SW480 (cell line): Measurements from ENCODE around the gene ABRACL.
A peak's percentile ranks its signal among the peaks of the same experiment; 100 is the strongest.
"Not testable (repeated sequence)": the region's sequence is repeated elsewhere in the genome, so short reads cannot be mapped to it uniquely, and the experiment has no call there.

ENCODE experiments used
- DNase-seq: peaks from one replicate; pipeline ENCODE4 v3.0.0-alpha.2; 2016; ENCODE audit warnings: low spot score

Gene ABRACL

DNA sequence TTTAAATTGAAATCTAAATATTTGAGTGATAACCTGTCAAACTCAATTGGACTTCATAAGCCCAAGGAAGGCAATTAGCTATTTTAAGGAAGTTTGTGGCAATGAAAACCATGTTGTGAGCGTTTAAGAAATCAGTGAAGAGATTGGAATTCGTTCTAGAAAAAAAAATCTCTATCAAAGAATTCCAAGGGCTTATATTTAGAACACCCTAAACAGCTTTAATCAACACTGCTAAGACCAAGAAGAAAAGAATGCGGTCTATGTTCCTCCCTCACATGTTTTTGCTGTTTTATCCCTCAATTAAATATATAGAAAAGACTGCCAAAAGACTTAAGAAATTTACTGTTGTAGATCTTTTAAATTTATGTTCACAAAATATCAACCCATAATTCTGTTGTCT lies 16.6 kb upstream of the ABRACL start:
- DNase-seq = no peak

DNA sequence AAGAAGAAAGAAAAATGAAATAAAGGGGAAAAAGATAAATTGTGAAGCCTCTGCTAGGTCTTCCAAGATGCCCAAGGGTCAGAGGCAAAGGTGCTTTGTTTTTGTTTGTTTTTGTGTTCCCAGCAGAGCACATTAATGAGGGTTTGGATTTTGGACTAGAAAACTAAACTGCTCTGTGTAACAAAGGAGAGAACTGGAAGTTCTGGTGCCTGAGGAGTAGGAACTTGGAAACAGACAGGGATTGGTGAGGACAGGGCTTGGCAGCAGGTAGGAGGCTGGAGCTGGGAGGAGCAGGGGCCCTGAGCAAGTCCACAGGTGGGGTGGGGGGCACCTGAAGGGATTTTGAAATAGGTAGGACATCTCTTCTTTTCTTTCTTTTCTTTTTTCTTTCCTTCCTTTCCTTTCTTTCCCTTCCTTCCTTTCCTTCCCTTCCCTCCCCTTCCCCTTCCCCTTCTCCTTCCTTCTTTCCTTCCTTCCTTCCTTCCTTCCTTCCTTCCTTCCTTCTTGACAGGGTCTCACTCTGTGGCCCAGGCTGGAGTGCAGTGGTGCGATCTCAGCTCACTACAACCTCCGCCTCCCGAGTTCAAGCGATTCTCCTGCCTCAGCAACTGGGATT lies 15.3 kb upstream of the ABRACL start:
- no peak for DNase-seq

DNA sequence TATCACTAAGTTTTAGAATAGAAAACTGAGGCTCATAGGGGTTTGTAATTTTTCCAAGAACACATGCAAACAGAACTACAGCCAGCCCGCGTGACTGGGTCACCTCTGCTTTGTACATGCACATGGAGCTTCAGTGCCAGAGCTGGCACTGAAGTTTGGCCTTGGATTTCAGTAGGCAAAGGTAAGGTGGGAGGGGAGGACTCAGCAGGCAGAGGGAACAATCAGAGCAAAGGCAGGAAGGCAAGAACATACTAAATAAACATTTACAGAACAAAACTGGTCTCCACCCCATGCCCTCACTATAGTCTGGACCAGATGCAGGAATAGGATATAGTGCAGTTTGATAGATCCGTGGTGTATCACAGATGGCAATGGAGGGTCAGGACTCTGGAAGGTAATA lies 13.6 kb upstream of the ABRACL start:
- no peak for DNase-seq

DNA sequence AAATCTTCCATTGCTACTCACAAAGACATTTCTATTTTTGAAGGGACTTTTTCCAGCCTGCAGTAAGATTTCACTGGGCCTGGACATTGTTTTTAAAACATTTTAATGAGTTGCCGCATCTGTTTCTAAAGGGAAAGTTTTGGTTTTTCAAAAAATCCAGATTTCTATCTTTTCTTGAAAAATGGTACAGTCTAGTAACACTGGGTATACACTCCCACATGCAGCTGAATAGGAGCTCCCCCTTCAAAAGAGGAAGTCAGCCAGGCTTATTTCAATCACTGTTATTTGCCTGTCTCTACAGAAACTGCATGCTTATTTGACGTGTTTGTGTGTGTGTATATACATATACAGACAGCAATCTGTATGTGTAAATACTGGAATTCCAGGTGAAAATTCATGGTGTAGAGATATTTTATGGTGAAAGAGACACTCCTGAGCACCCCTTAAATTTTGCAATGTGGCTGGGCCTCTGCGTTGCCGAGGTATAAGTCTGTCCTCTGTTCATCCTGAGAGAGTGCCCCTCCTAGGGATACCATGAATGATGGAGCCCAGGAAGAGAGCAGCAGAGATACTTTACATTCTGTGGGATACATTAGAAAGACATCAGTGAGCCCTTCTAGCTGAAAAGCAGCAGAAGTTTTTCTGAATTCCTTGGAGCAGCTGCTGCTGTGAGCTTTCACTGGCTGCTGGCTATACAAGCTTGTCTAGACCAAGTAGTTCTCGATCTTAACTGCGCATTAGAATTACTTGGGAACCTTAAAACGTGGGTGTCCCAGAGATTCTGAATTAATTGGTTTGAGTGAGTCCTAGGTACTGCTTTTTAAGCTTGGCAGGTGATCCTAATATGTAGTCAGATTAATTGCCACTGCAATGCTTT lies 12.0 kb upstream of the ABRACL start:
- DNase-seq = no peak

DNA sequence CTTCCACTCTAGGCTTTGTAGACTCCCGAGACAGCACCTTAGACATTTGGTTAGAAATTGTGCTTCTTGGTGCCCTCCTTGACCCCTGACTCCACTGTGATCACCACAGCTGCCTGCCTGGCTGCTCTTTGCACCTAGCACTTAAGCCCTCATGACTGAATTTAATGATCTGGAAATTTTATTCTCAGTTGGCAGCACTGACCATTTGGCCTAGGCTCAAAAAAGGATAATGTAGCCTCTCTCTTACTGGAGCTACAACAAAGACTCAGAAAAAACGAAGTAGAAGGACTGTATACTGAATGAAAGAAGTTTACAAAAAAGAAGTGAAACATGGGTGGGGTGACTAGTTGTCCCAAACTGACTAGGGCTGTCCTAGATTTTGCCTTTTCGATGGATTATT lies 11.3 kb upstream of the ABRACL start:
- no peak for DNase-seq

DNA sequence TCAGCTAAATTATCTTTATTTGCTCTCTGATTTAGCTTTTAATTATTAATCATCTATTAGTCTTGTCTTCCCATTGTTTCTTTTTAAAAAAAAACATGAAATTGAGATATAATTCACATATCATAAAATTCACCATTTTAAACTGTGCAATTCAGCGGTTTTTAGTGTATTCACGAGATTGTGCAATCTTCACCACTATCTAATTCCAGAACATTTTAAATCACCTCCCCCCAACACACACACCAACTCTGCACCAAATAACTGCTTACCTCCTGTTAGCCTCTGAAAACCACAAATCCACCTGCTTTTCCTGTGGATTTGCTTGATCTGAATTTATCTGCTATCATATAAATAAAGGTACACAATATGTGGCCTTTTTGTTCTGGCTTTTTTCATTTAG lies 8.8 kb upstream of the ABRACL start:
- DNase-seq = no peak

DNA sequence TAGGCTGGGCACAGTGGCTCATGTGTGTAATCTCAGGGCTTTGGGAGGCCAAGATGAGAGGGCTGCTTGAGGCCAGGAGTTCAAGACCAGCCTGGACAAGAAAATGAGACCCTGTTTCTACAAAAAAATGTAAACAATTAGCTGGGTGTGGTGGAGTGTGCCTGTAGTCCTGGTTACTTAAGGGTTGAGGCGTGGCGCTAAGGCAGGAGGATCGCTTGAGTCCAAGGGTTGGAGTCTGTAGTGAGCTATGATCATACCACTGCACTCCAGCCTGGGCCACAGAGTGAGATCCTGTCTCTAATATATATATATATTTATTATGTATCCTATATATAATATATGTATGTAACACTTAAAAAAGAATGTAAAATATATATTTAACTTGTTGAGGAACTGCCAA lies 7.9 kb upstream of the ABRACL start:
- DNase-seq = no peak

DNA sequence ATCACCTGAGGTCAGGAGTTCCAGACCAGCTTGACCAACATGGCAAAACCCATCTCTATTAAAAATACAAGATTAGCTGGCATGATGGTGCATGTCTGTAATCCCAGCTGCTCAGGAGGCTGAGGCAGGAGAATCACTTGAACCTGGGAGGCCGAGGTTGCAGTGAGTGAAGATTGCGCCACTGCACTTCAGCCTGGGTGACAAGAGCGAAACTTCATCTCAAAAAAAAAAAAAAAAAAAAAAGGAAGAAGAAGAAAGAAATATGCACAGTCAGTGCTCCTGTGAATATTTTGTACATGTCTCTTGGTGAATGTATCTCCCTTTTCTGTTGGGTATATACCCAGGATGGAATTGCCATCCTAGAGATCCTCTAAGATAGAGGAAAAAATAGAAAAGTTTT lies 3.1 kb upstream of the ABRACL start:
- not testable (repeated sequence) for DNase-seq

DNA sequence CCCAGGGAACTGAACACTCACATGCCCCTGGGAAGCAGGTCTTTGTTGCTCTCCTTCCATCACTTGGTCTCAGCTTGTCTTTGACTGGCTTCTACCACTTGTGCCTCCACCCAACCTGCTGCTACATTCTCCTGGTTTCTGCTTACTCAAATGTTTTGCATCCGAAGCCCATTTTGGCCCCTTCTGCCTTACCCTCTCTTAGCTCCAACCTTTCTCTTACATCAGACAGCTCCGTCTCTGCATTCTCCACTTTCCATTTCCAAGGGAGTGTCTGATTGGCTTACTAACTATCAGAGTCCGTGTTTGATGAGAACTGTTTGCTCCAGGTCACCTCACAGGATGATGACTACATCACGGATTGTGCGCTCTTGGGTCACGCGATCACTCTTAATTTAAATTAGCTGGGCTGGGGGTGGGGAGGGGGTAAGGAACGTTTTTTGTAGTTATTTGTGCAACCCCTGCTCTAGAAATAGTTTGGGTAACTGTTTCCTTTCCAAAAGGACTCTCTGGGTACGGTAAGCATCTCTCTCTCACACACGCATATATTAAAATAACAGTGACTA lies 844 bp upstream of the ABRACL start:
- DNase-seq = peak; percentile 72

DNA sequence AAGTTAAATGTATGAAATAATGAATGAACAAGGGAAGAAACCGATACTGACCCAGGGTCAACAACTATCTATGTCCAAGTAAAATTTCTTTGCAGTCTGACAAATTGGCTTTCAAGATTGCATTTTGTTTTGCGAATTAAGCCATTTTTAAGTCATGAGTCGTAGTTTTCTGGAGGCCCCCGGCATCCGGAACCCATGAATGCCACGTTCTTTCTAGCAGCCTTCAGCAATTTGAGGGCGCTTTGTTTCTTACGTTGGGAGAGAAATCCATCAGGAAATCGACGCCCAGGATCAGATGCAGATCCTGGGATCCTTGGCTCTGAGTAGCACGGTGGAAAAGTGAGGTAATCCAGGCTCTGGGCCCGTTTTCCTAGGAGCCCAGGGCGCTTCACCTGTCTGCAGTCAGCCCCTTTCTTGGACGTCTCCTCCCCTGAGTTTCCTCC lies 309 bp upstream of the ABRACL start:
- no peak for DNase-seq

DNA sequence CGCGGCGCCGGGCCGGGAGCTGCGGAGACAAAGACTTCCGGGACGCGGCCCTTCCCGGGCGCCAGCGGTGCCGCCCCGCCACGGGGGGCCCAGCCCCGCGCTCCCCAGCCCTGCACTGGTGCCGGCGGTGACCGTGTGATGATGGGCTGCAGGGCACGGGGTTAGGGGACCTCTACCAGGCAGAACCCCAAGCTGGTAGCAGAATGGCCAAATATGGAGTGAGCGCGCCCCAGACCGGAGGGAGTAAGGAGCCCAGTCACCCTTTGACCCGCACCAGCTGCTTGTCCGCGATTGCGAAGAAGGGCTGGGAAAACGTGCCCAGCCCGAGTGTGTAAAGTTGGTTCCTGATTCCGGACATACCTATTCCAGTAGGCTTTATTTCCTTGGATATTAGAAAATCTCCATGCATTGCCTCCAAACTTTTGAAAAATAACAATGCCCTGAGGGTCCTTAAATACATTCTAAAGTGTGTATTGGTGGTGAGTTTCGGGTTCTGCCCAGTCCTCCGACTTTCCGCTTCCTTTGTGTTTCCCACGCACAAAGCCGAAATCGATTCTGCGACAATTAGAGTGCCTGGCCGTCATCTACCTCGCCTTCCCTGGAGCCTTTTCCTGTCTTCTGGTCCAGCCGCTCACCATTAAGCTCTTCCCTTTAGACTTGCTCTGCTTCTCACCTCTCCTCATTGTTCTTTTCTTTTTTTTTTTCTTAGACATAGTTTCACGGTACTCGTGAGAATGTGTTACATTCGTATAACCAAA lies 1.1 kb downstream of the ABRACL start:
- DNase-seq = peak; percentile 42

DNA sequence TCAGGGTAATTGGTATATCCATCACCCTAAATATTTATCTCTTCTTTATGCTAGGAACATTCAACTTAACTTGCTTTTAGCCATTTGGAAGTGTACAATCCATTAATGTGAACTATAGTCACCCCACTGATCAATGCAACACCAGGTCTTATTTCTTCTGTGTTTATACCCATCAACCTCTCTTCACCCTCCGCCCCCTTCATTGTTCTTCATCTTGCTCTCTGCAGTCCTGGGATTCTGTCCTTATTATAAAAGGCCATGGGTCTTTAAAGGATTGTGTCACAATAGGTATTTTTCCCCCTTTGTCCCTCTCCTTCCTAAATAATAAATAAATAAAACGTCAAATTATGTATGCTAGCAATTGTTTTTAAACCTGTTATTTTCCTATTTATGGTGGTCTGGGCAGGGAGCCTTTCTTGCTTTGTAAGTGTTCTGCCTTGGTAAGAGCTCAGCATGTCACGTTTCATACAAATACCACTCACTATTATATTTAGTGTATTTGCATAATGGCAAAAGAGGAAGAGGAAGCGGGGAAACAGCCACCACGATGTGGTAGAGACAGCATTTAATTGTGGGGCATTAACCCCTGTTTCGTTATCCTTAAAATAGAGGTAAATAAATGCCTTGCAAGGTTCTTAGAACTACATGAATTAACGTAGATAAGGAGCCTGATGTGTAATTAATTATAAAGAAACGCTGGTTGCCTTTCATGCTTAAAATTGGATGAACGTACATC lies 1.9 kb downstream of the ABRACL start:
- DNase-seq = no peak

DNA sequence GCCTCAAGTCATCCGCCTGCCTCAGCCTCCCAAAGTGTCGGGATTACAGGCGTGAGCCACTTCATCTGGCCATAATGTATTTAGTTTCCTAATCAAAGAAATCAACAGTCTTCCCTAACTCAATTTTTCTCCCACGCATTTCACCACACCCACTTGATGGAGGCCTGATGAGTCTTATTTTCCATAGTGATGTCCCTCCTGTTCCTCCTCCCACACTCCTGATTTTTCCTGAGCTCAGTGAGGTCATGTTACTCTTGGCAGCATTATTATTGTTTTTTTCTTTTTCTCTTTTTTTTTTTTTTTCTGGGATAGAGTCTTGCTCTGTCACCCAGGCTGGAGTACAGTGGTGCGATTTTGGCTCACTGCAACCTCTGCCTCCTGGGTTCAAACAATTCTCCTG lies 8.9 kb downstream of the ABRACL start:
- no peak for DNase-seq

DNA sequence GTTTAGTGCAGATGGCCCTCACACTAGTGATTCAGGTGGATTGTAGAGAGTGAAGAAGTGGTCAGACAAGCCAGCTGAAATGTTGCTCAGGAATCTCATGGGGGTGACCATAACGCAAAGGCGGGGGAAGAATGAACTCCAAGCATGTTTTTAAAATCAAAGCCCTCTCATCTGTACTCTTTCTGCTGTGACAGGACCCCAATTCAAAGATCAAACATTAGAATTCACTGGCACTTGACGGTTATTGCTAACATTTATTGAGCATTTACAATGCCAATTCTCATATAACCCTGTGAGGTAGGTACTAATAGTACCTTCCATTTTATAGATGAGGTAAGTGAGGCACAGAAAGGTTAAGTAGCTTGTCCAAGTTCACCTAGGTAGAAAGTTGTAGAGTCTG lies 15.7 kb downstream of the ABRACL start:
- DNase-seq = no peak

DNA sequence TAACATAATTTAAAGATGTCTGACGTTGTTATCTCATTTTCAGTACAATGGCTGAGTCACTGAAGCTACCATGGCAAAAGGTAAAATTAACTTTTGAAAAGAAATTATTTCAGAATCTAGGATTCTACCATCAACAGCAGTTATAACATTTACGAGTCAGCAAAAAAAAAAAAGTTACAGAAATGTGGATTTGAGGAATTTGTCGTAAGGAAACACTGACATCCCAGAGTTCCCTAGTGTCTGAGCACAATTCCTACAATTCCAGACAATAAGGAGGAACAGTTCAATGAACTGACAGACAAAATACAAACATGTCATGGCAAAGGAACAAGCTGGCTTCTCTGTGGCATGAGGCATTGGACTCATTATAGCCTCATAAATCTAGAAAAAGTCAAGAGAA lies 19.1 kb downstream of the ABRACL start:
- DNase-seq = no peak

DNA sequence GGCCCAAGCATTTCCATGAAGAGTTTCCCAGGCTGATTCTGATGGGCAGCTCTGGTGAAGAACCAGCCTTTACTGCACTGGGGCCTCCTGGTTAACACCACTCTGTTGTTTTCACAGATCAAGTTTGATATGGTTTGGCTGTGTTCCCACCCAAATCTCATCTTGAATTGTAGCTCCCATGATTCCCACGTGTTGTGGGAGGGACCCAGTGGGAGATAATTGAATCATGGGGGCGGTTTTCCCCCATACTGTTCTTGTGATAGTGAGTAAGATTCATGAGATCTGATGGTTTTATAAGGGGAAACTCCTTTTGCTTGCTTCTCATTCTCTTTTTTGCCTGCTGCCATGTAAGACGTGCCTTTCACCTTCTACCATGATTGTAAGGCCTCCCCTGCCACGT lies 20.4 kb downstream of the ABRACL start:
- DNase-seq = not testable (repeated sequence)

DNA sequence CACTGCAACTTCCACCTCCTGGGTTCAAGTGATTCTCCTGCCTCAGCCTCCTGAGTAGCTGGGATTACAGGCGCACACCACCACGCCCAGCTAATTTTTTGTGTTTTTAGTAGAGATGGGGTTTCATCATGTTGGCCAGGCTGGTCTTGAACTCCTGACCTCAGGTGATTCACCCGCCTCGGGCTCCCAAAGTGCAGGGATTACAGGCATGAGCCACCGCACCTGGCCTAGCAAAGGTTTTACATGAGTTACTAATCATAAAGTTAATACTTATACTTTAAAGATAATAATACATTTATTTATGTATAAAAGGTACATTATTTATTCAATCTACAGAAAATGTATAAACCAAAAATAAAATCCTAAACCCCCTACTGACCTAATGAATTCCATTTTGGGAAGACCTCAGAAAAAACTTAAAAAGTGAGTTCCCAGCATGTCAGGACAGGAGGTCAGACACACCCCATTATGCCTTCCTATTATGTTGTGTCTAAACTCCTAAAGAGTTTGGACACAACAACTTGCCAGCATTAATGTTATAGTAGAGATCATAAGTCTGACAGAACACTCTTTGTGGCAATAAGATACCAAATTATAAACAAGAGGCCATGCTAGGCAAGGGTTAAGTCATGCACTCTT lies 21.7 kb downstream of the ABRACL start:
- DNase-seq = not testable (repeated sequence)

DNA sequence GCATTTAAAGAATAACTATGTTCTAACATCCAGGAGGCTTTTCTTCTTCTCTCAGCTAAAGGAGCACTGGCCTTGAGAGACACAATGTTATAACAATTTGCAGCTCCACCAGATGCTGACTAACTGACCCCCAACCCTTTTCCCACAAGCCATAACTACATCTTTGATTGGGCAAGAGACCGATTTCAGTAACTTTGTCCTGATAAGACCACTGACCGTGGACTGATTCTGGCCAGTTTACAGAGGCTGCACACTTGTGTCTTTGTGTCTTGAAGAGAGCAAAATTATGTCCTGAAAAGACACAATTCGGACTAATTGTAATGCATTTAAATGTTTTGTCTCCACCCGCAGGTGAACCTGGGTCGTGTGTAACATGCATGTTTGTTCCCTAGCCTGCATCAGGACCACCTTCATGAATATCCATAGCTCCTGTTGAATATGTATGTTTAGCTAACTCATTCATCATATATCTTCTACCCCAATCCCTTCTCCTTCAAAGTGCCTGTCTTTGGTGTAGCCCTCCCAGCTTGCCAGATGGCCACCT lies 22.3 kb downstream of the ABRACL start:
- no peak for DNase-seq

DNA sequence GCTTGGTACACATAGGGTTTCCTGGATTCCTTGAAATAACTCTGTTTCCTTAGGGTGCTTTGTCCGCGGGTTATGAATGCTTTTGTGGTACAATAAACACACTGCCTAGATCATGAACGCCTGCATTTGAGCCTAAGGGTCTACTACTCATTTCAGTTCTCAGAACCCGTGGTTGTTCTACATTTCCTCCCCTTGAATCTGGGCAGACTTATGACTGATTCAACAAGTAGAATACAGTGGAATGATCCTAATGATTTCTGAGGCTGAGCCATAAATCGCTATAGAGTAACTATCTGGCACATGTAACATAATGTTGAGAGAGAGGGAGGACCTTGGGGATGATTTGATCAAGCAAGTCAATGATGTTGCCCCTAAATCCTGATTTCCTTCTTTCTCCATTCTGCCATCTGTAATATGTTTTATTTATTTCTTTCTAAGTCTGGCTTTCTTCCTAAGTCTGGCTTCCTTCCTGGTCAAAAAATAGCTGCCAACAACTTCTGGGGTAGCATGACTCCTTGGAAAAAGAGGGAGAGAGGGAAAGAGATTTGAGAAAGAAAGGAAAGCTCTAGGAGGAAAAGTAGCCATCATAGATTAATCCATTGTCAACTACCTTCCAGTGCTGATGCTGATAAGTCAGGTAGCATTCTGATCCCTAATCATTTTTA lies 23.0 kb downstream of the ABRACL start:
- no peak for DNase-seq

DNA sequence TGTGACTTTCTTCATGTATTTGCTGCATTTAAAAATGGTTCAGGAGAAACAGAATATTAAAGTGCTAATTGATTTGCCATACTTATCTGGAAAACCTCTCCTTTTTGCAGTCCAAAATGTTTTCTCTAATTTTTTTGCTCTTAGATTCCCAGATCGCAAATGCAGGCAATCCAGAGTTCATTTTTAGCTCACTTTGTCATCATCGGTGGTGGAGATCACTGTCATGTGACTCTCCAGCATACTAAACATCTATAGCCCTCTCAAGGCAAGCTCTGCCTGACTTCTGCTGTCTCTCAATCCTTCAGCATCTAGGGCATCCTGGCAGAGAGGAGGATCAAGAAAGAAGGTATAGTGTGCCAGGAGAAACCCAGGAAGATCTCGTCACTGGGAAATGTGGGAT lies 24.8 kb downstream of the ABRACL start:
- DNase-seq = no peak

DNA sequence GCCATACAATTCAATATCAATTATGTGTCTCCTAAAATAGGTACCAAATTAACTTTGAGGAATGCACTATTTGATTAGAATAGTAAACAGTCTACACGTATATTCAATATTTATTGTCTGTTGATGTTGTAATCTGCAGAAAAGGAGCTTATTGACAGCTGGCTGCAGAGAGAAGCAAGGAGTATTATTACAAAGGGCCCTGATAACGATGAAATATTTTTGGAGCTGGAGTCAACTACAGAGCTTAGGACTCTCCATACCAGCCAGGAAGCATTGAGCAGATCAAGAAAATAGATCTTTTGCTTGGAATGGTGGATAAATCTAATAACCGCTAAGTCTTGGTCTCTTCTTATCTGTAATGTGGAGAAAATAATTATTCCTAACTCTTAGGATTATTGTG lies 25.5 kb downstream of the ABRACL start:
- no peak for DNase-seq
